HG03520 (cell line): ENCODE results near the gene PLAAT2.
"Not testable (repeated sequence)": the region's sequence is repeated elsewhere in the genome, so short reads cannot be mapped to it uniquely, and the experiment has no call there.

Experiments
- ATAC-seq: cut with Tn5 transposase; IDR thresholded peaks from one replicate; pipeline ENCODE4 v1.9.1; 2021; ENCODE audit warnings: mild to moderate bottlenecking, moderate library complexity; ENCODE audit not compliant: unreplicated experiment

Gene PLAAT2

DNA sequence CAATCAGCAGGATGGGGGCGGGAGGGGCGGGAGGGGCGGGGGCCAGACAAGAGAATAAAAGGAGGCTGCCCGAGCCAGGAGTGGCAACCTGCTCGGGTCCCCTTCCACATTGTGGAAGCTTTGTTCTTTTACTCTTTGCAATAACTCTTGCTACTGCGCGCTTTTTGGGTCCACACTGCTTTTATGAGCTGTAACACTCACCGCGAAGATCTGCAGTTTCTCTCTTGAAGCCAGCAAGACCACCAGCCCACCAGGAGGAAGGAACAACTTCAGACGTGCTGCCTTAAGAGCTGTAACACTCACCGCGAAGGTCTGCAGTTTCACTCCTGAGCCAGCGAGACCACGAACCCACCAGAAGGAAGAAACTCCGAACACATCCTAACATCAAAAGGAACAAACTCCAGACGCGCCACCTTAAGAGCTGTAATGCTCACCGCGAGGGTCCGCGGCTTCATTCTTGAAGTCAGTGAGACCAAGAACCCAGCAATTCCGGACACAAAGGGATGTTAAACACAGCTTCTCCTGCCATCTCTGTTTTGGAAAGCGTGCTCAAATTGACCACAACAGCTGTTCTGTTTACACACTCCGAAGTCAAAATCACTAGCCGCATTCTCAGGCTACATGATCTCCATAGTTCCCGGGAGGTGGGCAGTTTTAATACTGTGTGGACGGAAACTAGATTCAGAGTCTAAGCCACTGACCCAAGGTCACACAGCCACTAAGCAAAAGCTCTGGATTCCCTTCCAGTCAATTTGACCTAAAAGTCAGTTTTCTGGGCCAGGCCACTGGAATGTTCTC, 11.9 kb downstream of the PLAAT2 start:
- no peak for ATAC-seq

DNA sequence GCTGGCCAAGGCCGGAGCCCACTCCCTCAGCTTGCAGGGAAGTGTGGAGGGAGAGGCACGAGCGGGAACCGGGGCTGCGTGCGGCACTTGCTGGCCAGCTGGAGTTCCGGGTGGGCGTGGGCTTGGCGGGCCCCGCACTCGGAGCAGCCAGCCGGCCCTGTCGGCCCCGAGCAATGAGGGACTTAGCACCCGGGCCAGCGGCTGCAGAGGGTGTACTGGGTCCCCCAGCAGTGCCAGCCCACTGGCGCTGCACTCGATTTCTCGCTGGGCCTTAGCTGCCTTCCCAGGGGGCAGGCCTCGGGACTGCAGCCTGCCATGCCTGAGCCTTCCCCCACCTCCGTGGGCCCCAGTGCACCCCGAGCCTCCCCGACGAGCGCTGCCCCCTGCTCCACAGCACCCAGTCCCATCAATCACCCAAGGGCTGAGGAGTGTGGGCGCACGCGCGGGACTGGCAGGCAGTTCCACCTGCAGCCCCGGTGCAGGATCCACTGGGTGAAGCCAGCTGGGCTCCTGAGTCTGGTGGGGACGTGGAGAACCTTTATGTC, 13.0 kb downstream of the PLAAT2 start:
- not testable (repeated sequence) for ATAC-seq

DNA sequence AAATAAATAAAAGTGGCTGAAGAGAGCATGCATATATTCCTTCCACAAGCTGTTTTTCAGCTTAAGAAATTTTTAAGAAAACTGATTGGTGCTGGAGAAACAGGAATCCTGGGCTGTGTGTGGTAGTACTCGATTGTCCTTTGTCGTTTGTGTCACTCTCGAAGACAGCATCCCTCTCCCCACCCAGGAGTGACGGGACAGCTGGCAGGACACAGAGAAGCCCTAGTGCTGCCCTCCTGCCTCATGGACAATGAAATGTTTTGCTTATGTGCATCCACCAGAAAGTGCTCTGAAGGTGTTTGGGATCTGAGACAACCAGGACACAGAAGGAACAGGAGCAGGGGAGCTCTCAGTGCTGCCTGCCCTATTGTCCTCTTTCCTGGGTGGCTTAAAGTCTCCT, 13.8 kb downstream of the PLAAT2 start:
- no peak for ATAC-seq

- no peak for ATAC-seq
These were observed 15.0 kb downstream of the PLAAT2 start for GRCh38 chr11:63548178-63548577.

DNA sequence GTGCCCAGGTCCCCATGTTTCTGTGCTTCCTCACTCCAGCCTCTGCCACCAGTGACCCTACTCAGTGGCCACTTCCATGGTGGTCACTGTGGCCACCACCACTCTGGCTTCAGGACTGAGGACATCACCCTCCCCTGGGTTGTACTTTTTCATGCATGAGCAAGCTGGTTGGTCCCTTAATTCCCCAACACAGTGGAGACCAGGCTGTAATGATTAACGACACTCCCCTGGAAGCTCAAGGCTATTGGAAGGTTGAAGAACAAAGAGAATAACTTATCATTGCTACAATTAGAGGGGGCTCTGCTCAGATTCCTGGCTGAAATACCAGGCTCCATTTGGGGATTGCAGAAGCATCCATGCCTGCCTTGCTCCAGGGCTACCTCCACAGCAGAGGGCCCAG, 16.1 kb downstream of the PLAAT2 start:
- no peak for ATAC-seq

- no peak for ATAC-seq
These were observed 19.5 kb downstream of the PLAAT2 start for GRCh38 chr11:63543711-63544110.

- ATAC-seq = not testable (repeated sequence)
These were observed 20.7 kb downstream of the PLAAT2 start for GRCh38 chr11:63542506-63542905.

GRCh38 chr11:63537293-63538101, 25.7 kb downstream of the PLAAT2 start:
- ATAC-seq = no peak

DNA sequence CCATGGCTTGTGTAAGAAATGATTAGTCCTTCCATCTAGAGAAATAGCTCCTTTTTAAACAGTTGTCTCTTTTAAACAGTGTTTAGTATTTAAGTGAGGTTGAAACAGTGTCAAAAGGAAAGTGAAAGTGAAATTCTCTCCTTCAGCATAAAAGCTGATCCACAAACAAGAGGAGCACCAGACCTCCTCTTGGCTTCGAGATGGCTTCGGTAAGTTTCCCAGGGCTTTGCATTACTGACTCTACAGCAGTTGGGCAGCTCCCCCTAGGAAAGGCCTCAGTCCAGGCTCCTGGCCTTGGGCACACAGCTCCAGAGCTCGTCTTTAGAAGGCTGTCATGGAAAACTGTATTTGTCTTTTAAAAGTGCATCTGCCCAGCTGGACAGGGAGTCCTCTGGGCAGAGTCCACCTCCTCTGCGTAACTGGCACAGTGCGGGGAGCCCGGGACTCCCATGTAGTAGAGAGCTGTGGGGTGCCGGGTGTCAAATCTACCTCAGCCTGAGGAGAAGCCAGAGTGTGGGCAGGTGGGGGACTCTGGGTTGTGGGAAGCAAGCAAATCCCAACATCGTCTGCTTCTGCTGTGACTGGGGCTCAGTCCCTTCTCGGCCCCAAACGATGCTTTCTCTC, 26.4 kb downstream of the PLAAT2 start, which contains the start of gene PLAAT4:
Gene PLAAT4, plus strand, starts transcription at position 140 of the 624 bp plus-strand sequence. Its CDS starts 61 bp downstream, at position 201.
- no peak for ATAC-seq

DNA sequence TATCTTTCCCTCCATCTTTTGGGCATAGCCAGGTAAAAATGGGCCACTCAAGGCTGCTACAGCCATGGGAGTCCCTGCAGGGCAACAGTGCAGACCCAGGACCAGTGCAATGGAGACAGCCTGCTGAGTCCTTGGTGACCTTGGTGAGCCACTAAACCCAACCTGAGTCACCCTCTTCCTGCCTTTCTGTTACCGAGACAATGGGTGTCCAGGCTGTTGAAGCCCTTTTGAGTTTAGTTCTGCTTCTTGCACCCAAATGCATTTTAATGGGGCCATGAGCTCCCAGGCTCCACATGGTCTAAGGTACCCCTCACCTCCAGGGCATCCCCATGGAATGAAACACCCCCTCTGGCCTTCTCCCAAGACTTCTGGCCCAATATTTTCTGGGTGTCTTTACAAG, 27.4 kb downstream of the PLAAT2 start:
- no peak for ATAC-seq

DNA sequence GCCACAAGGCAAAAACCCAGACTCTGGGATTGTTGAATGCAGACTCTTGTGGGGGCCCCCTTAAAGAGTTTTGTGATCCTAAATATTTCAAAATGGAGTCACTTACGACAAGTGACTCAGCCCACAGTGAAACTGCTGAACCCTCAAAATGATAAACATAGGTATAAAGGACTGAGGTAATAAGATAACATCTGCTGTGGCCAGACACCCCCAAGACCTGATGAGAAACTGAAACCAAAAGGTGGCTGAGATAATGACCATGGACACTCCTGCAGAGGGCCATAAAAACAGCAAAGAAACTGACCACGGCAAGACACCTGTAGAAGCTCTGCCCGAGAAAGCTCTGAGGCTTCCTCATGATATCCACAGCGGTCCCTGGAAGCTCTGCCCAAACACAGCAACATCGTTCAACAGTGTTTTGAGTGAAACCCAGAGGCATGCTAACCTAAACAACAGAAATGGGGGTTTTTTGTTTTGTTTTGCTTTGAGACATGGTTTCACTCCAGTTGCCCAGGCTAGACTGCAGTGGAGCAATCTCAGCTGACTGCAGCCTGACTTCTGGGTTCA, 28.2 kb downstream of the PLAAT2 start:
- ATAC-seq = peak; percentile 48

GRCh38 chr11:63534076-63534475, 29.1 kb downstream of the PLAAT2 start:
- ATAC-seq = no peak

DNA sequence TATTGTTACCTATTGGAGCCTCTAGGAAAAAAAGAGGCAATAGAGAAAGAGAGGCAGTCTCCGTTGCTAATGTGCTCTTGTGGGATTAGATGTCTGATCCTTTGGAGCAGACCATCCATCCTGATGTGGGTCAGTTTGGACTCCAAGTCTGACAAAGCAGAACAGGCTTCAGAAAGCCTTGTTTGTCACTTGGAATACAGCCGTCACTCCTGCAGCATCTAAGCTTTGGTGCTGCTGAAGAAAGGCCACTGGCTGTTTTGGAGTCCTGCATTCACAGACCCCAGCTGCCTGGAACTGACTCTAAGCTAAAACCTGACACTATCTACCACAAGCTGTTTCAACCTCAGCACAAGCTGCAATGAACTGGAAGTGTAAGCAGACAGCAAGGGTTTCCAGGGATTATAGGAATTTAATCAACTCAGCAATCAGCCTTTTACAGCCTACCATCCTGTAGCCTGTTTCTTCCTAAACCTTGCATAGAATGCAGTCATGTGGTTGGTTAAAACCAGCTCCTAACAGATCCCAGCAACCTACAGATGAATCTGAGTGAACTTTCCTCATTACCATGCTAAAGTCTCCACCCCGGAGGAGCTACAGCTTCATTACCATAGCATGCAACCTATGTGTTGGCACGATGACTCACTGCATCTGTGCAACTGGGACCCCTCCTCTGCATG, 30.2 kb downstream of the PLAAT2 start:
- ATAC-seq = no peak

GRCh38 chr11:63532117-63532516, 31.1 kb downstream of the PLAAT2 start:
- ATAC-seq = no peak

GRCh38 chr11:63531074-63531792, 31.9 kb downstream of the PLAAT2 start:
- peak; percentile 73 for ATAC-seq

DNA sequence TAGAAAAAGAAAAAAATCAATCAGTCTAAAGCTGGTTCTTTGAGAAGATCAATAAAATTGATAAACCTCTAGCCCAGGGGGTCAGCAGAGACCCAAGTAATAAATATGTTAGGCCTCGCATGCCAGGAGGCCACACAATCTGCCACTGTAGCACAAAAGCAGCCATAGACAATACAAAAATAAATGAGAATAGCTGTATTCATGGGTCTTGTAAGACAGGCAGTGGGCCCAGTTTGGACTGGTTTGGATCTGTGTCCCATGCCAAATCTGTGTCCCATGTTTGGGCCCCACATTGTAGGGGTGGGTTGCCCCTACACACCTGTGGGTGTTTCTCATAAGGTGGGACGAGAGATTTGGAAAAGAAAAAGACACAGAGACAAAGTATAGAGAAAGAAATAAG, 33.2 kb downstream of the PLAAT2 start:
- no peak for ATAC-seq

DNA sequence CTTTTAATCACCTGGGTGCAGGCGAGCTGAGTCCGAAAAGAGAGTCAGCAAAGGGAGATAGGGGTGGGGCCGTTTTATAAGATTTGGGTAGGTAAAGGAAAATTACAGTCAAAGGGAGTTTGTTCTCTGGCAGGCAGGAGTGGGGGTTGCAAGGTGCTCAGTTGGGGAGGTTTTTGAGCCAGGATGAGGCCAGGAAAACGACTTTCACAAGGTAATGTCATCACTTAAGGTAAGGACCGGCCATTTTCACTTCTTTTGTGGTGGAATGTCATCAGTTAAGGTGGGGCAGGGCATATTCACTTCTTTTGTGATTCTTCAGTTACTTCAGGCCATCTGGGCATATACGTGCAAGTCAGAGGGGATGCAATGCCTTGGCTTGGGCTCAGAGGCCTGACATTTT, 33.8 kb downstream of the PLAAT2 start:
- ATAC-seq = not testable (repeated sequence)

DNA sequence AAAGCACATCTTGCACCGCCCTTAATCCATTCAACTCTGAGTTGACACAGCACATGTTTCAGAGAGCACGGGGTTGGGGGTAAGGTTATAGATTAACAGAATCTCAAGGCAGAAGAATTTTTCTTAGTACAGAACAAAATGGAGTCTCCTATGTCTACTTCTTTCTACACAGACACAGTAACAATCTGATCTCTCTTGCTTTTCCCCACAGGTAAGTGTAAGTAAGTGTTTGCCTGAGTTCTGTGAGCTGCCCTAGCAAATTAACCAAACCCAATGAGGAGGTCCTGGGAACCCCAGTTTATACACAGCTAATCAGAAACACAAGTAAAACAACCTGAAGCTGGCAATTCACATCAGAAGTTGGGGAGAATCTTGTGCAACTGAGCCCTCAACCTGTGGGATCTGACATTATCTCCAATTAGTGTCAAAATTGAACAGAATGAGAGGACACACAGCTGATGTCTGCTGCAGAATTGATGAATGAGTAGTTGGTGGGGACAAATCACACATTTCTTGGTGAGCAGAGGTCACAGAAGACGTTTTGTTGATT, 34.4 kb downstream of the PLAAT2 start:
- not testable (repeated sequence) for ATAC-seq

DNA sequence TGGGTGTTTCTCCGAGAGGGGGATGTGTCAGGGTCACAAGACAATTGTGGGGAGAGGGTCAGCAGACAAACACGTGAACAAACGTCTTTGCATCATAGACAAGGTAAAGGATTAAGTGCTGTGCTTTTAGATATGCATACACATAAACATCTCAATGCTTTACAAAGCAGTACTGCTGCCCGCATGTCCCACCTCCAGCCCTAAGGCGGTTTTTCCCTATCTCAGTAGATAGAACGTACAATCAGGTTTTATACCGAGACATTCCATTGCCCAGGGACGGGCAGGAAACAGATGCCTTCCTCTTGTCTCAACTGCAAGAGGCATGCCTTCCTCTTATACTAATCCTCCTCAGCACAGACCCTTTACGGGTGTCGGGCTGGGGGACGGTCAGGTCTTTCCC, 35.0 kb downstream of the PLAAT2 start:
- not testable (repeated sequence) for ATAC-seq
